ENCODE results near the gene CISD2. TPM values are rescaled to one million over a fixed set of nuclear protein-coding genes. Genes with fewer than 3 reads are reported as not detected.

CISD2 gene
- total RNA-seq, 2 donors from 2014 or later: 14.3 to 14.4 TPM

- H3K4me3 Mint-ChIP-seq: no peak overlapping the region
- ATAC-seq (no peak), DNase-seq (no peak)
- H3K4me1 Mint-ChIP-seq: peaks cover 24% of the 10 kb centered on the region
- no peaks in the 10 kb centered on the region for H3K27me3 Mint-ChIP-seq
- peaks cover 4% of the 10 kb centered on the region for H3K36me3 Mint-ChIP-seq (ENCODE audit: low read depth)
- H3K27ac Mint-ChIP-seq: no peak overlapping the region
- H3K9me3 ChIP-seq (ENCODE audit: control insufficient read depth, low read length, poor library complexity, severe bottlenecking): no peaks in the 10 kb centered on the region
Measured at GRCh38 chr4:102829803-102830202, 39.0 kb upstream of the CISD2 start.

GRCh38 chr4:102832105-102832504, 36.7 kb upstream of the CISD2 start:
- H3K36me3 Mint-ChIP-seq (ENCODE audit: low read depth): peaks cover 4% of the 10 kb centered on the region
- no peaks in the 10 kb centered on the region for H3K9me3 ChIP-seq (ENCODE audit: control insufficient read depth, low read length, poor library complexity, severe bottlenecking)
- DNase-seq (no peak), ATAC-seq (no peak)
- no peak overlapping the region for H3K4me3 Mint-ChIP-seq
- H3K27ac Mint-ChIP-seq: peak overlapping the region; percentile 10
- no peaks in the 10 kb centered on the region for H3K27me3 Mint-ChIP-seq
- H3K4me1 Mint-ChIP-seq: peaks cover 23% of the 10 kb centered on the region

GRCh38 chr4:102832667-102833066, 36.1 kb upstream of the CISD2 start:
- peaks cover 19% of the 10 kb centered on the region for H3K4me1 Mint-ChIP-seq
- ATAC-seq: no peak
- H3K27ac Mint-ChIP-seq: peak overlapping the region; percentile 10

GRCh38 chr4:102836596-102836995, 32.2 kb upstream of the CISD2 start:
- H3K9me3 ChIP-seq (ENCODE audit: control insufficient read depth, low read length, poor library complexity, severe bottlenecking): no peaks in the 10 kb centered on the region
- DNase-seq (no peak), ATAC-seq (no peak)
- no peak overlapping the region for H3K27ac Mint-ChIP-seq
- peaks cover 6% of the 10 kb centered on the region for H3K4me1 Mint-ChIP-seq
- H3K27me3 Mint-ChIP-seq: no peaks in the 10 kb centered on the region
- H3K4me3 Mint-ChIP-seq: no peak overlapping the region
- H3K36me3 Mint-ChIP-seq (ENCODE audit: low read depth): peaks cover 2% of the 10 kb centered on the region

More at GRCh38 chr4:102832667-102833066, 36.1 kb upstream of the CISD2 start:
- Mint-ChIP-seq H3K36me3 (ENCODE audit: low read depth) (peaks cover 2% of the 10 kb centered on the region), H3K27me3 (no peaks in the 10 kb centered on the region), H3K4me3 (no peak overlapping the region)
- H3K9me3 ChIP-seq (ENCODE audit: control insufficient read depth, low read length, poor library complexity, severe bottlenecking): no peaks in the 10 kb centered on the region
- no peak for DNase-seq

- ATAC-seq: no peak
- H3K36me3 Mint-ChIP-seq (ENCODE audit: low read depth): no peaks in the 10 kb centered on the region
- no peaks in the 10 kb centered on the region for H3K9me3 ChIP-seq (ENCODE audit: control insufficient read depth, low read length, poor library complexity, severe bottlenecking)
- no peak overlapping the region for H3K27ac Mint-ChIP-seq
- no peaks in the 10 kb centered on the region for H3K27me3 Mint-ChIP-seq
- no peak overlapping the region for H3K4me3 Mint-ChIP-seq
- no peak for DNase-seq
- H3K4me1 Mint-ChIP-seq: no peaks in the 10 kb centered on the region
Measured at GRCh38 chr4:102842367-102842766, 26.4 kb upstream of the CISD2 start.

- Mint-ChIP-seq H3K4me3 (no peak overlapping the region), H3K27me3 (no peaks in the 10 kb centered on the region), H3K27ac (no peak overlapping the region), H3K4me1 (no peaks in the 10 kb centered on the region), H3K36me3 (ENCODE audit: low read depth) (no peaks in the 10 kb centered on the region)
- no peak for DNase-seq
- no peak for ATAC-seq
- H3K9me3 ChIP-seq (ENCODE audit: control insufficient read depth, low read length, poor library complexity, severe bottlenecking): no peaks in the 10 kb centered on the region
Measured at GRCh38 chr4:102843273-102843672, 25.5 kb upstream of the CISD2 start.

- H3K9me3 ChIP-seq (ENCODE audit: control insufficient read depth, low read length, poor library complexity, severe bottlenecking): no peaks in the 10 kb centered on the region
- ATAC-seq (no peak), DNase-seq (no peak)
- Mint-ChIP-seq H3K27me3 (no peaks in the 10 kb centered on the region), H3K4me1 (no peaks in the 10 kb centered on the region), H3K4me3 (no peak overlapping the region), H3K36me3 (ENCODE audit: low read depth) (no peaks in the 10 kb centered on the region), H3K27ac (no peak overlapping the region)
Measured at GRCh38 chr4:102843938-102844337, 24.9 kb upstream of the CISD2 start.

- Mint-ChIP-seq H3K36me3 (ENCODE audit: low read depth) (no peaks in the 10 kb centered on the region), H3K4me1 (peaks cover 2% of the 10 kb centered on the region), H3K4me3 (no peak overlapping the region), H3K27ac (no peak overlapping the region), H3K27me3 (no peaks in the 10 kb centered on the region)
- no peak for ATAC-seq
- H3K9me3 ChIP-seq (ENCODE audit: control insufficient read depth, low read length, poor library complexity, severe bottlenecking): no peaks in the 10 kb centered on the region
- no peak for DNase-seq
Measured at GRCh38 chr4:102847687-102848086, 21.1 kb upstream of the CISD2 start.

- Mint-ChIP-seq H3K27ac (no peak overlapping the region), H3K27me3 (no peaks in the 10 kb centered on the region), H3K4me1 (peaks cover 2% of the 10 kb centered on the region), H3K4me3 (no peak overlapping the region), H3K36me3 (ENCODE audit: low read depth) (no peaks in the 10 kb centered on the region)
- no peaks in the 10 kb centered on the region for H3K9me3 ChIP-seq (ENCODE audit: control insufficient read depth, low read length, poor library complexity, severe bottlenecking)
- ATAC-seq: no peak
- no peak for DNase-seq
Measured at GRCh38 chr4:102849579-102850104, 19.1 kb upstream of the CISD2 start.

- peaks cover 2% of the 10 kb centered on the region for H3K4me1 Mint-ChIP-seq
- ATAC-seq: no peak
Measured at GRCh38 chr4:102850370-102850769, 18.4 kb upstream of the CISD2 start.

GRCh38 chr4:102858828-102859464, 9.8 kb upstream of the CISD2 start:
- Mint-ChIP-seq H3K4me3 (no peak overlapping the region), H3K36me3 (ENCODE audit: low read depth) (peaks cover 5% of the 10 kb centered on the region), H3K27me3 (no peaks in the 10 kb centered on the region), H3K4me1 (peaks cover 3% of the 10 kb centered on the region), H3K27ac (no peak overlapping the region)
- peaks cover 6% of the 10 kb centered on the region for H3K9me3 ChIP-seq (ENCODE audit: control insufficient read depth, low read length, poor library complexity, severe bottlenecking)
- no peak for DNase-seq
- ATAC-seq: no peak

More at GRCh38 chr4:102850370-102850769, 18.4 kb upstream of the CISD2 start:
- DNase-seq: no peak
- no peaks in the 10 kb centered on the region for H3K36me3 Mint-ChIP-seq (ENCODE audit: low read depth)
- no peaks in the 10 kb centered on the region for H3K27me3 Mint-ChIP-seq
- no peak overlapping the region for H3K27ac Mint-ChIP-seq
- H3K9me3 ChIP-seq (ENCODE audit: control insufficient read depth, low read length, poor library complexity, severe bottlenecking): no peaks in the 10 kb centered on the region
- no peak overlapping the region for H3K4me3 Mint-ChIP-seq

- peaks cover 6% of the 10 kb centered on the region for H3K9me3 ChIP-seq (ENCODE audit: control insufficient read depth, low read length, poor library complexity, severe bottlenecking)
- peaks cover 5% of the 10 kb centered on the region for H3K36me3 Mint-ChIP-seq (ENCODE audit: low read depth)
- H3K27me3 Mint-ChIP-seq: no peaks in the 10 kb centered on the region
- no peak for DNase-seq
- H3K4me3 Mint-ChIP-seq: no peak overlapping the region
- no peak for ATAC-seq
- H3K4me1 Mint-ChIP-seq: peaks cover 13% of the 10 kb centered on the region
- H3K27ac Mint-ChIP-seq: no peak overlapping the region
Measured at GRCh38 chr4:102860611-102861324, 8.0 kb upstream of the CISD2 start.

- Mint-ChIP-seq H3K36me3 (ENCODE audit: low read depth) (peaks cover 5% of the 10 kb centered on the region), H3K4me3 (no peak overlapping the region), H3K4me1 (peaks cover 17% of the 10 kb centered on the region), H3K27ac (no peak overlapping the region), H3K27me3 (no peaks in the 10 kb centered on the region)
- DNase-seq (no peak), ATAC-seq (no peak)
- H3K9me3 ChIP-seq (ENCODE audit: control insufficient read depth, low read length, poor library complexity, severe bottlenecking): peaks cover 6% of the 10 kb centered on the region
Measured at GRCh38 chr4:102862016-102862415, 6.8 kb upstream of the CISD2 start.

Measured in T-helper 17 cell (primary cell).